Stimulated activated CD4-positive, alpha-beta T cell treated with anti-CD3 and anti-CD28 coated beads, Interleukin-15, amount 100 ng/mL, for 1 hour (primary cell): ENCODE results near the gene CRTC3.

ENCODE experiments used
- DNase-seq, 2 donors: peaks; one replicate each; pipeline ENCODE4 v3.0.0-alpha.2; 2020; ENCODE audit warnings: low read depth in 1 of 2, low spot score in 1 of 2

Gene CRTC3

GRCh38 chr15:90561344-90562244, 31.9 kb downstream of the CRTC3 start:
- no peak for DNase-seq

GRCh38 chr15:90562669-90563068, 32.9 kb downstream of the CRTC3 start:
- no peak for DNase-seq

- DNase-seq = no peak
Observed at GRCh38 chr15:90563463-90563862, 33.7 kb downstream of the CRTC3 start.

- DNase-seq = no peak
Observed at GRCh38 chr15:90564051-90564450, 34.3 kb downstream of the CRTC3 start.

GRCh38 chr15:90564590-90564989, 34.9 kb downstream of the CRTC3 start:
- no peak for DNase-seq

GRCh38 chr15:90565866-90566265, 36.1 kb downstream of the CRTC3 start:
- DNase-seq = no peak

GRCh38 chr15:90570643-90571042, 40.9 kb downstream of the CRTC3 start:
- no peak for DNase-seq

GRCh38 chr15:90571063-90571541, 41.4 kb downstream of the CRTC3 start:
- no peak for DNase-seq

GRCh38 chr15:90572893-90573292, 43.2 kb downstream of the CRTC3 start:
- DNase-seq = no peak

- no peak for DNase-seq
Observed at GRCh38 chr15:90576711-90577389, 47.1 kb downstream of the CRTC3 start.

- no peak for DNase-seq
Observed at GRCh38 chr15:90579213-90579612, 49.5 kb downstream of the CRTC3 start.

- DNase-seq = no peak
Observed at GRCh38 chr15:90580099-90580498, 50.4 kb downstream of the CRTC3 start.

- DNase-seq = no peak
Observed at GRCh38 chr15:90580541-90580940, 50.8 kb downstream of the CRTC3 start.

- no peak for DNase-seq
Observed at GRCh38 chr15:90580946-90581345, 51.2 kb downstream of the CRTC3 start.

- no peak for DNase-seq
Observed at GRCh38 chr15:90581771-90582352, 52.1 kb downstream of the CRTC3 start.

GRCh38 chr15:90582553-90582952, 52.8 kb downstream of the CRTC3 start:
- DNase-seq = no peak

GRCh38 chr15:90583471-90584252, 53.9 kb downstream of the CRTC3 start:
- no peak for DNase-seq

GRCh38 chr15:90584841-90585240, 55.1 kb downstream of the CRTC3 start:
- DNase-seq = no peak

- DNase-seq = no peak
Observed at GRCh38 chr15:90585863-90586262, 56.1 kb downstream of the CRTC3 start.

GRCh38 chr15:90586948-90587347, 57.2 kb downstream of the CRTC3 start:
- DNase-seq = no peak

GRCh38 chr15:90588427-90588826, 58.7 kb downstream of the CRTC3 start:
- no peak for DNase-seq
